Measurements from ENCODE around the gene GPRC5B.

GRCh38 chr16:19890901-19891300 lies 6.3 kb upstream of the GPRC5B start:
- TF ChIP-seq POLR2AphosphoS5 (IDR thresholded peaks at IDR 0.05; ENCODE audit: low read depth, low read length) (no peak), SIN3A (IDR thresholded peaks at IDR 0.05; ENCODE audit: borderline replicate concordance, insufficient read depth, low read length) (no peak), TAF1 (IDR thresholded peaks at IDR 0.05; ENCODE audit: borderline replicate concordance, insufficient read depth, low read length) (no peak), REST (IDR thresholded peaks at IDR 0.05; ENCODE audit: insufficient read depth in 1 of 2, low read depth in 2 of 2, low read length in 2 of 2) (no peak), FOXP2 (optimal IDR thresholded peaks at IDR 0.05; ENCODE audit: borderline replicate concordance, extremely low read depth, extremely low read length, insufficient read depth) (no peak)
